OCI-LY7 (cell line): ENCODE data around the gene UBA7.

Experiments
- EZH2phosphoT487 ChIP-seq: fragments of 200-600 bp; sonication (generic); IDR thresholded peaks from 2 replicates; pipeline ENCODE4 v1.6.1; 2018; ENCODE audit warnings: low read depth, borderline replicate concordance, mild to moderate bottlenecking, mixed run types, antibody characterized with exemption, low read length, moderate library complexity, mixed read lengths
- TF ChIP-seq, protein P1 (sequence below): fragments of 200-600 bp; sonication (generic); conservative IDR thresholded peaks from 2 replicates; pipeline ENCODE4 v1.5.1; 2014; ENCODE audit warnings: mild to moderate bottlenecking, antibody characterized with exemption, low read length, moderate library complexity, mixed read lengths

GRCh38 chr3:49759226-49759625, 54.5 kb downstream of the UBA7 start:
- TF ChIP-seq, protein P1, sequence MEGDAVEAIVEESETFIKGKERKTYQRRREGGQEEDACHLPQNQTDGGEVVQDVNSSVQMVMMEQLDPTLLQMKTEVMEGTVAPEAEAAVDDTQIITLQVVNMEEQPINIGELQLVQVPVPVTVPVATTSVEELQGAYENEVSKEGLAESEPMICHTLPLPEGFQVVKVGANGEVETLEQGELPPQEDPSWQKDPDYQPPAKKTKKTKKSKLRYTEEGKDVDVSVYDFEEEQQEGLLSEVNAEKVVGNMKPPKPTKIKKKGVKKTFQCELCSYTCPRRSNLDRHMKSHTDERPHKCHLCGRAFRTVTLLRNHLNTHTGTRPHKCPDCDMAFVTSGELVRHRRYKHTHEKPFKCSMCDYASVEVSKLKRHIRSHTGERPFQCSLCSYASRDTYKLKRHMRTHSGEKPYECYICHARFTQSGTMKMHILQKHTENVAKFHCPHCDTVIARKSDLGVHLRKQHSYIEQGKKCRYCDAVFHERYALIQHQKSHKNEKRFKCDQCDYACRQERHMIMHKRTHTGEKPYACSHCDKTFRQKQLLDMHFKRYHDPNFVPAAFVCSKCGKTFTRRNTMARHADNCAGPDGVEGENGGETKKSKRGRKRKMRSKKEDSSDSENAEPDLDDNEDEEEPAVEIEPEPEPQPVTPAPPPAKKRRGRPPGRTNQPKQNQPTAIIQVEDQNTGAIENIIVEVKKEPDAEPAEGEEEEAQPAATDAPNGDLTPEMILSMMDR, result no peak
- TF ChIP-seq EZH2phosphoT487, result no peak
